ENCODE data around the gene LYPD1. TPM values are rescaled to one million over a fixed set of nuclear protein-coding genes. Genes with fewer than 3 reads are reported as not detected.

Gene LYPD1
- total and polyA plus RNA-seq, 2 of the 4 experiments (the other 2 are of a cell fraction) = 66.1 to 87.6 TPM

GRCh38 chr2:132642415-132642814 lies 27.6 kb downstream of the LYPD1 start:
- BruUV-seq (replicated peaks) = no TSS peak
- no peak overlapping the region for H4K5ac ChIP-seq (ENCODE audit: low read depth, low read length)
- H4K20me1 ChIP-seq (ENCODE audit: insufficient read depth, low read length) = no peaks in the 10 kb centered on the region; the same call in 1 of the 2 replicates
- TF ChIP-seq CHD1 (IDR thresholded peaks at IDR 0.05; ENCODE audit: low read depth, low read length) = no peak
- TF ChIP-seq MXI1 (IDR thresholded peaks at IDR 0.05; ENCODE audit: borderline replicate concordance, low read depth, low read length) = no peak
- TF ChIP-seq RCOR1 (IDR thresholded peaks at IDR 0.05; ENCODE audit: insufficient replicate concordance, low read length) = no peak
- TF ChIP-seq POLR2A (IDR thresholded peaks at IDR 0.05; ENCODE audit: low read depth, low read length) = no peak
- no peak overlapping the region for H2BK120ac ChIP-seq (ENCODE audit: low read depth, low read length)
- no peak overlapping the region for H2AK9ac ChIP-seq (replicated peaks; ENCODE audit: low read depth, low read length, poor library complexity)
- H3K4me1 ChIP-seq (ENCODE audit: control insufficient read depth, insufficient read depth, low read length) = peaks cover 6% of the 10 kb centered on the region; the same call in 1 of the 2 replicates
- no peaks in the 10 kb centered on the region for H3K27me3 ChIP-seq (ENCODE audit: control insufficient read depth, insufficient read depth, low read length)
- H2AK5ac ChIP-seq (ENCODE audit: low read depth, low read length) = no peak overlapping the region
- H2BK15ac ChIP-seq (ENCODE audit: low read depth, low read length) = no peak overlapping the region
- H3K36me3 ChIP-seq (ENCODE audit: control insufficient read depth, insufficient read depth, low read length) = peaks cover 19% of the 10 kb centered on the region
- H4K8ac ChIP-seq (ENCODE audit: low read depth in 2 of 2, low read length in 2 of 2) = no peak overlapping the region
- no peak overlapping the region for H3K14ac ChIP-seq (replicated peaks; ENCODE audit: low read depth, low read length)
- POLR2A ChIA-PET (ENCODE audit: unreplicated experiment) = no interaction called here
- CTCF ChIA-PET = interaction anchor here (1.4 kb wide), 1 partner anchor 9 kb away, joined by 3 read pairs; no protein-coding TSS in a partner anchor
- dilution Hi-C loops (cut with HindIII; ENCODE audit: low sequenced_read_pairs, unreplicated experiment) (no loop called here), intact Hi-C loops (cut with micrococcal nuclease) (loop anchor here (10.0 kb wide), 1 partner anchor 362 kb away; no protein-coding TSS in a partner anchor), in situ Hi-C loops (cut with MboI; ENCODE audit: low sequenced_read_pairs) (no loop called here)
- H4K91ac ChIP-seq (ENCODE audit: insufficient read depth, low read depth, low read length) = no peak overlapping the region
- no peak overlapping the region for H3K4ac ChIP-seq (ENCODE audit: low read depth, low read length)
- H3K4me3 ChIP-seq (ENCODE audit: insufficient read depth, low read depth, low read length) = no peak overlapping the region
- no peak overlapping the region for H2BK5ac ChIP-seq (ENCODE audit: low read depth, low read length, poor library complexity, severe bottlenecking)
- no peak overlapping the region for H3K9ac ChIP-seq (ENCODE audit: low read depth, low read length)
- peaks cover 8 to 30% of the 10 kb centered on the region in 2 experiments; a peak in 2 of 4 replicates for H3K79me1 ChIP-seq (ENCODE audit: low read depth in 1 of 2, low read length in 2 of 2)
- no peaks in the 10 kb centered on the region for H3K9me3 ChIP-seq (ENCODE audit: control insufficient read depth, insufficient read depth, low read length)
- H3K56ac ChIP-seq (ENCODE audit: extremely low read depth, insufficient read depth, low read length) = no peak overlapping the region
- no peak overlapping the region for H3K18ac ChIP-seq (ENCODE audit: low read depth, low read length)
- H3K27ac ChIP-seq (ENCODE audit: insufficient read depth, low read length) = no peak overlapping the region
- peaks cover 15% of the 10 kb centered on the region for H3K9me1 ChIP-seq (ENCODE audit: insufficient read depth, low read length)
- H2BK20ac ChIP-seq (ENCODE audit: low read depth, low read length) = no peak overlapping the region
- no CpG with 5 or more reads among the region's 2 CpGs for WGBS, 2 experiments (ENCODE audit: extremely low coverage in 2 of 2, insufficient read length in 1 of 2)
- H3K4me2 ChIP-seq (ENCODE audit: low read depth, low read length) = no peak overlapping the region
- H2AFZ ChIP-seq (replicated peaks; ENCODE audit: low read length, poor library complexity) = no peak overlapping the region
- no peak overlapping the region for H3K23ac ChIP-seq (ENCODE audit: low read depth, low read length)
- ATAC-seq (ENCODE audit: low read depth) (no peak), DNase-seq (no peak)

Data from IMR-90 (cell line).